Measurements from ENCODE around the gene TRAPPC1. TPM values are rescaled to one million over a fixed set of nuclear protein-coding genes. Genes with fewer than 3 reads are reported as not detected.

Gene TRAPPC1
- total and polyA plus RNA-seq, 2 of the 4 experiments (the other 2 are of a cell fraction) = 50.4 to 303 TPM

DNA sequence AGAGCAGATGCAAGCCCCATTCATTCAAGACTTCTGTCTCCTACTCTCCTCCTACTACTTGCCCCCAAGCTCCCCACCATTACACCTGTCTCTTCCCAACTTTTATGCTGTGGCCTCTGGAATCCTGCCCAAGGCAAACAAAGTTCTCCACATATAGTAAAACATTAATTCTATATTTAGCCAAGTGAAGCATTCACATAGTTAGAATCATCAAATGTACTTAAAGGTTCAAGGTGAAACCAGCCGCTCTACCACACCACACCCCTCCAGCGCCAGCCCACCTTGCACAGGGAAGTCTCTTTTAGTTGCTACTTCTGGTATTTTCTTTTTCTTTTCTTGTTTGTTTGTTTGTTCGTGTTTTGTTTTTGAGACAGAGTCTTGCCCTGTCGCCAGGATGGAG, 45.3 kb upstream of the TRAPPC1 start:
- H3K14ac ChIP-seq (replicated peaks; ENCODE audit: low read depth, low read length) = no peak overlapping the region
- no peaks in the 10 kb centered on the region for H3K36me3 ChIP-seq (ENCODE audit: control insufficient read depth, insufficient read depth, low read length)
- CTCF ChIA-PET = no interaction called here
- no peak overlapping the region for H2BK5ac ChIP-seq (ENCODE audit: low read depth, low read length, poor library complexity, severe bottlenecking)
- POLR2A ChIA-PET (ENCODE audit: unreplicated experiment) = no interaction called here
- DNase-seq (no peak), ATAC-seq (ENCODE audit: low read depth) (no peak)
- dilution Hi-C loops (cut with HindIII; ENCODE audit: low sequenced_read_pairs, unreplicated experiment) (no loop called here), intact Hi-C loops (cut with micrococcal nuclease) (no loop called here), in situ Hi-C loops (cut with MboI; ENCODE audit: low sequenced_read_pairs) (loop anchor here (25.0 kb wide), 1 partner anchor 240 kb away; no protein-coding TSS in a partner anchor)
- no TSS peak for BruUV-seq (replicated peaks)
- H2BK20ac ChIP-seq (ENCODE audit: low read depth, low read length) = no peak overlapping the region
- H2BK120ac ChIP-seq (ENCODE audit: low read depth, low read length) = no peak overlapping the region
- no peaks in the 10 kb centered on the region for H3K9me1 ChIP-seq (ENCODE audit: insufficient read depth, low read length)
- no peak overlapping the region for H3K4me3 ChIP-seq (ENCODE audit: insufficient read depth, low read depth, low read length)
- H2AK5ac ChIP-seq (ENCODE audit: low read depth, low read length) = no peak overlapping the region
- no peak overlapping the region for H3K56ac ChIP-seq (ENCODE audit: extremely low read depth, insufficient read depth, low read length)
- no peaks in the 10 kb centered on the region for H4K20me1 ChIP-seq (ENCODE audit: insufficient read depth, low read length)
- H3K27ac ChIP-seq (ENCODE audit: insufficient read depth, low read length) = no peak overlapping the region
- H4K5ac ChIP-seq (ENCODE audit: low read depth, low read length) = no peak overlapping the region
- peaks cover 2% of the 10 kb centered on the region; the same call in 1 of the 2 replicates for H3K4me1 ChIP-seq (ENCODE audit: control insufficient read depth, insufficient read depth, low read length)
- peaks cover 9% of the 10 kb centered on the region; the same call in 1 of the 2 replicates for H3K9me3 ChIP-seq (ENCODE audit: control insufficient read depth, insufficient read depth, low read length)
- H4K8ac ChIP-seq (ENCODE audit: low read depth in 2 of 2, low read length in 2 of 2) = no peak overlapping the region
- H3K4me2 ChIP-seq (ENCODE audit: low read depth, low read length) = no peak overlapping the region
- no peak overlapping the region for H4K91ac ChIP-seq (ENCODE audit: insufficient read depth, low read depth, low read length)
- H2AK9ac ChIP-seq (replicated peaks; ENCODE audit: low read depth, low read length, poor library complexity) = no peak overlapping the region
- peaks cover 9% of the 10 kb centered on the region for H3K27me3 ChIP-seq (ENCODE audit: control insufficient read depth, insufficient read depth, low read length)
- no peak overlapping the region for H3K23ac ChIP-seq (ENCODE audit: low read depth, low read length)
- no peaks in the 10 kb centered on the region for H3K79me1 ChIP-seq (ENCODE audit: low read depth in 1 of 2, low read length in 2 of 2)
- no peak overlapping the region for H3K18ac ChIP-seq (ENCODE audit: low read depth, low read length)
- H2AFZ ChIP-seq (replicated peaks; ENCODE audit: low read length, poor library complexity) = no peak overlapping the region
- no peak overlapping the region for H3K4ac ChIP-seq (ENCODE audit: low read depth, low read length)
- no peak for TF ChIP-seq CHD1 (IDR thresholded peaks at IDR 0.05; ENCODE audit: low read depth, low read length)
- TF ChIP-seq RFX5 (IDR thresholded peaks at IDR 0.05; ENCODE audit: low read depth, low read length) = no peak
- TF ChIP-seq, protein P1, sequence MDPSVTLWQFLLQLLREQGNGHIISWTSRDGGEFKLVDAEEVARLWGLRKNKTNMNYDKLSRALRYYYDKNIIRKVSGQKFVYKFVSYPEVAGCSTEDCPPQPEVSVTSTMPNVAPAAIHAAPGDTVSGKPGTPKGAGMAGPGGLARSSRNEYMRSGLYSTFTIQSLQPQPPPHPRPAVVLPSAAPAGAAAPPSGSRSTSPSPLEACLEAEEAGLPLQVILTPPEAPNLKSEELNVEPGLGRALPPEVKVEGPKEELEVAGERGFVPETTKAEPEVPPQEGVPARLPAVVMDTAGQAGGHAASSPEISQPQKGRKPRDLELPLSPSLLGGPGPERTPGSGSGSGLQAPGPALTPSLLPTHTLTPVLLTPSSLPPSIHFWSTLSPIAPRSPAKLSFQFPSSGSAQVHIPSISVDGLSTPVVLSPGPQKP (IDR thresholded peaks at IDR 0.05; ENCODE audit: borderline replicate concordance, low read depth, low read length) = no peak
- TF ChIP-seq, protein P2, sequence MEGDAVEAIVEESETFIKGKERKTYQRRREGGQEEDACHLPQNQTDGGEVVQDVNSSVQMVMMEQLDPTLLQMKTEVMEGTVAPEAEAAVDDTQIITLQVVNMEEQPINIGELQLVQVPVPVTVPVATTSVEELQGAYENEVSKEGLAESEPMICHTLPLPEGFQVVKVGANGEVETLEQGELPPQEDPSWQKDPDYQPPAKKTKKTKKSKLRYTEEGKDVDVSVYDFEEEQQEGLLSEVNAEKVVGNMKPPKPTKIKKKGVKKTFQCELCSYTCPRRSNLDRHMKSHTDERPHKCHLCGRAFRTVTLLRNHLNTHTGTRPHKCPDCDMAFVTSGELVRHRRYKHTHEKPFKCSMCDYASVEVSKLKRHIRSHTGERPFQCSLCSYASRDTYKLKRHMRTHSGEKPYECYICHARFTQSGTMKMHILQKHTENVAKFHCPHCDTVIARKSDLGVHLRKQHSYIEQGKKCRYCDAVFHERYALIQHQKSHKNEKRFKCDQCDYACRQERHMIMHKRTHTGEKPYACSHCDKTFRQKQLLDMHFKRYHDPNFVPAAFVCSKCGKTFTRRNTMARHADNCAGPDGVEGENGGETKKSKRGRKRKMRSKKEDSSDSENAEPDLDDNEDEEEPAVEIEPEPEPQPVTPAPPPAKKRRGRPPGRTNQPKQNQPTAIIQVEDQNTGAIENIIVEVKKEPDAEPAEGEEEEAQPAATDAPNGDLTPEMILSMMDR (conservative IDR thresholded peaks at IDR 0.05; ENCODE audit: low read depth, low read length) = no peak
- no peak for TF ChIP-seq CEBPB (IDR thresholded peaks at IDR 0.05; ENCODE audit: low read depth, low read length)
- TF ChIP-seq FOS (IDR thresholded peaks at IDR 0.05; ENCODE audit: low read depth, low read length) = no peak
- TF ChIP-seq RAD21 (IDR thresholded peaks at IDR 0.05; ENCODE audit: low read length) = no peak
- no peak for TF ChIP-seq MXI1 (IDR thresholded peaks at IDR 0.05; ENCODE audit: borderline replicate concordance, low read depth, low read length)
- no CpG with 5 or more reads among the region's 4 CpGs for WGBS, 2 experiments (ENCODE audit: extremely low coverage in 2 of 2, insufficient read length in 1 of 2)
- no peak overlapping the region for H3K9ac ChIP-seq (ENCODE audit: low read depth, low read length)
- no peak overlapping the region for H2BK15ac ChIP-seq (ENCODE audit: low read depth, low read length)

All from IMR-90 (cell line).